ENCODE data around the gene IRX6. TPM values are rescaled to one million over a fixed set of nuclear protein-coding genes. Genes with fewer than 3 reads are reported as not detected.

Gene IRX6
- polyA plus RNA-seq, 3 donors = not detected

GRCh38 chr16:55376567-55377167 lies 52.7 kb downstream of the IRX6 start:
- Histone ChIP-seq H3K27ac (ENCODE audit: low read depth in 1 of 2, low read length in 2 of 2) (no peak overlapping the region), H3K79me2 (ENCODE audit: insufficient read depth, low read length) (no peaks in the 10 kb centered on the region), H3K4me2 (replicated peaks; ENCODE audit: extremely low read depth, low read length, poor library complexity, severe bottlenecking) (no peak overlapping the region), H2AFZ (ENCODE audit: insufficient read depth, low read depth, low read length, poor library complexity, severe bottlenecking) (no peak overlapping the region), H3K36me3 (replicated peaks in 1 of 2; ENCODE audit: control insufficient read depth in 1 of 2, insufficient read depth in 2 of 2, low read length in 2 of 2) (no peaks in the 10 kb centered on the region), H3K4me1 (ENCODE audit: control insufficient read depth in 1 of 2, insufficient read depth in 2 of 2, low read length in 2 of 2) (no peaks in the 10 kb centered on the region), H3K4me3 (replicated peaks in 1 of 3; ENCODE audit: low read depth in 2 of 3, low read length in 3 of 3) (no peak overlapping the region), H4K20me1 (ENCODE audit: insufficient read depth, low read length) (no peaks in the 10 kb centered on the region), H3K27me3 (ENCODE audit: control insufficient read depth in 2 of 2, insufficient read depth in 2 of 2, low read length in 2 of 2) (peaks cover 13 to 14% of the 10 kb centered on the region in 2 donors), H3K9ac (ENCODE audit: insufficient read depth, low read length, poor library complexity, severe bottlenecking) (no peak overlapping the region), H3K9me3 (replicated peaks in 1 of 2; ENCODE audit: control insufficient read depth in 1 of 2, insufficient read depth in 1 of 2, low read length in 2 of 2) (no peaks in the 10 kb centered on the region)
- no peak for DNase-seq
- no peaks in the 10 kb centered on the region for H3K4me1 Mint-ChIP-seq
- H3K27me3 Mint-ChIP-seq (ENCODE audit: low read depth in 3 of 3) = peaks cover 8 to 24% (median 16%) of the 10 kb centered on the region in 3 donors
- TF ChIP-seq CTCF (IDR thresholded peaks at IDR 0.05) = no peak
- H3K9me3 Mint-ChIP-seq = peaks cover 0 to 2% (median 0%) of the 10 kb centered on the region in 7 donors
- WGBS (ENCODE audit: insufficient coverage) = 95% methylated on average over 4 of the region's 7 CpGs
- peak overlapping the region in 1 of 7 donors; percentile 23 for H3K27ac Mint-ChIP-seq
- intact Hi-C loops (cut with micrococcal nuclease) = no loop called here
- H3K36me3 Mint-ChIP-seq = no peaks in the 10 kb centered on the region
- no peak overlapping the region for H3K4me3 Mint-ChIP-seq

GRCh38 chr16:55377840-55378239 lies 53.8 kb downstream of the IRX6 start:
- H3K27ac Mint-ChIP-seq = no peak overlapping the region
- no peaks in the 10 kb centered on the region for H3K79me2 ChIP-seq (ENCODE audit: insufficient read depth, low read length)
- H2AFZ ChIP-seq (ENCODE audit: insufficient read depth, low read depth, low read length, poor library complexity, severe bottlenecking) = no peak overlapping the region
- no peaks in the 10 kb centered on the region for H3K4me1 Mint-ChIP-seq
- H3K9me3 ChIP-seq (replicated peaks in 1 of 2; ENCODE audit: control insufficient read depth in 1 of 2, insufficient read depth in 1 of 2, low read length in 2 of 2) = no peaks in the 10 kb centered on the region
- no peaks in the 10 kb centered on the region for H3K36me3 ChIP-seq (replicated peaks in 1 of 2; ENCODE audit: control insufficient read depth in 1 of 2, insufficient read depth in 2 of 2, low read length in 2 of 2)
- no peaks in the 10 kb centered on the region for H3K4me1 ChIP-seq (ENCODE audit: control insufficient read depth in 1 of 2, insufficient read depth in 2 of 2, low read length in 2 of 2)
- H3K36me3 Mint-ChIP-seq = no peaks in the 10 kb centered on the region
- peaks cover 3 to 14% (median 6%) of the 10 kb centered on the region in 3 donors for H3K27me3 Mint-ChIP-seq (ENCODE audit: low read depth in 3 of 3)
- no CpG with 5 or more reads among the region's 7 CpGs for WGBS (ENCODE audit: insufficient coverage)
- intact Hi-C loops (cut with micrococcal nuclease) = no loop called here
- H3K9ac ChIP-seq (ENCODE audit: insufficient read depth, low read length, poor library complexity, severe bottlenecking) = no peak overlapping the region
- no peak for DNase-seq
- TF ChIP-seq CTCF (IDR thresholded peaks at IDR 0.05) = no peak
- peaks cover 0 to 2% (median 0%) of the 10 kb centered on the region in 7 donors for H3K9me3 Mint-ChIP-seq
- H3K4me2 ChIP-seq (replicated peaks; ENCODE audit: extremely low read depth, low read length, poor library complexity, severe bottlenecking) = no peak overlapping the region
- no peak overlapping the region for H3K27ac ChIP-seq (ENCODE audit: low read depth in 1 of 2, low read length in 2 of 2)
- H3K4me3 Mint-ChIP-seq = no peak overlapping the region
- H3K27me3 ChIP-seq (ENCODE audit: control insufficient read depth in 2 of 2, insufficient read depth in 2 of 2, low read length in 2 of 2) = peaks cover 3 to 5% of the 10 kb centered on the region in 2 donors
- no peaks in the 10 kb centered on the region for H4K20me1 ChIP-seq (ENCODE audit: insufficient read depth, low read length)
- H3K4me3 ChIP-seq (replicated peaks in 1 of 3; ENCODE audit: low read depth in 2 of 3, low read length in 3 of 3) = no peak overlapping the region
